Hepatocyte (in vitro differentiated cells): Measurements from ENCODE around the gene EFNA2.

Experiments used
- EZH2 ChIP-seq: fragments of 200-600 bp; sonication (generic); IDR thresholded peaks from 2 replicates; pipeline ENCODE4 v1.6.1; 2016; ENCODE audit warnings: antibody characterized with exemption, mild to moderate bottlenecking, borderline replicate concordance
- EZH2phosphoT487 ChIP-seq: fragments of 200-600 bp; sonication (generic); IDR thresholded peaks from one replicate; pipeline ENCODE4 v1.6.1; 2018; ENCODE audit warnings: antibody characterized with exemption, mild to moderate bottlenecking, low read depth, moderate library complexity; ENCODE audit not compliant: unreplicated experiment, severe bottlenecking
- TF ChIP-seq, protein P1 (sequence below): fragments of 200-600 bp; sonication (generic); IDR thresholded peaks from 2 replicates; pipeline ENCODE4 v1.5.1; 2016; ENCODE audit warnings: antibody characterized with exemption, mild to moderate bottlenecking; ENCODE audit not compliant: poor library complexity

DNA sequence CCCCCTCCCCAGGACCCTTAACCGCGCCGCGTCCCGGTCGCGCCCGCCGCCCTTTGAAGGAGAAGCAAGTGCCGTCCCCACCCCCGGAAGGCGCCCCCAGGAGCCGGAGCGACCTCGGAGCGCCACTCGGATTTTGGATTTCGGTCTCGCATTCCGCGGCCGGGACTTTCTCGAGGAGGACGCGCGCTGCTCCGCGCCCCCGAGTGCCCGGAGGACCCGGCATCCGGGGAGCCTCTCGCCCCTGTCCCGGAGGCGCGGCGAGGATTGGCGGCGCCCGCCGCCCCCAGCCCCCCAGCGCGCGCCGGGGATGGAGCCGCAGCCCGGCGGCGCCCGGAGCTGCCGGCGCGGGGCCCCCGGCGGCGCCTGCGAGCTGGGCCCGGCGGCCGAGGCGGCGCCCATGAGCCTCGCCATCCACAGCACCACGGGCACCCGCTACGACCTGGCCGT lies 35.7 kb upstream of the EFNA2 start:
- TF ChIP-seq, protein P1, sequence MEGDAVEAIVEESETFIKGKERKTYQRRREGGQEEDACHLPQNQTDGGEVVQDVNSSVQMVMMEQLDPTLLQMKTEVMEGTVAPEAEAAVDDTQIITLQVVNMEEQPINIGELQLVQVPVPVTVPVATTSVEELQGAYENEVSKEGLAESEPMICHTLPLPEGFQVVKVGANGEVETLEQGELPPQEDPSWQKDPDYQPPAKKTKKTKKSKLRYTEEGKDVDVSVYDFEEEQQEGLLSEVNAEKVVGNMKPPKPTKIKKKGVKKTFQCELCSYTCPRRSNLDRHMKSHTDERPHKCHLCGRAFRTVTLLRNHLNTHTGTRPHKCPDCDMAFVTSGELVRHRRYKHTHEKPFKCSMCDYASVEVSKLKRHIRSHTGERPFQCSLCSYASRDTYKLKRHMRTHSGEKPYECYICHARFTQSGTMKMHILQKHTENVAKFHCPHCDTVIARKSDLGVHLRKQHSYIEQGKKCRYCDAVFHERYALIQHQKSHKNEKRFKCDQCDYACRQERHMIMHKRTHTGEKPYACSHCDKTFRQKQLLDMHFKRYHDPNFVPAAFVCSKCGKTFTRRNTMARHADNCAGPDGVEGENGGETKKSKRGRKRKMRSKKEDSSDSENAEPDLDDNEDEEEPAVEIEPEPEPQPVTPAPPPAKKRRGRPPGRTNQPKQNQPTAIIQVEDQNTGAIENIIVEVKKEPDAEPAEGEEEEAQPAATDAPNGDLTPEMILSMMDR: no peak
- TF ChIP-seq EZH2phosphoT487 (no peak), EZH2 (no peak)
